K562 (cell line): ENCODE measurements around the gene C18orf63. TPM values are rescaled to one million over a fixed set of nuclear protein-coding genes. Genes with fewer than 3 reads are reported as not detected.

Source experiments
- ATAC-seq: fragments of 200-7000 bp; cut with Tn5 transposase; 3 replicates; pipeline ENCODE4 v1.9.1; 2020; ENCODE audit warnings: moderate library complexity
- BruUV-seq: library from RNA; stranded (reverse); fragments of 400-500 nt; replicated peaks from 2 replicates; lab custom pipeline; 2021; lab: Mats Ljungman, UMichigan
- CTCF ChIA-PET: fragments of 300-600 bp; formaldehyde crosslinking; extraction: SDS; loops from one replicate; lab custom pipeline; 2021; ENCODE audit warnings: low intra/inter-chr PET ratio; lab: Yijun Ruan, JAX
- POLR2A ChIA-PET: fragments of 300-600, 350-650 bp; sonication (Branson Sonifier 250); formaldehyde crosslinking; extraction: SDS; loops from one replicate; lab custom pipeline; 2021; ENCODE audit warnings: antibody characterized with exemption, inconsistent platforms; lab: Yijun Ruan, JAX
- DNase-seq, 4 experiments: peaks; one replicate each; pipeline versions ENCODE4 v3.0.0 to v3.0.0-alpha.2; 2011 to 2018; ENCODE audit warnings: low spot score in 3 of 4, mixed read lengths in 3 of 4; ENCODE audit errors: extremely low read depth in 1 of 4
- FAIRE-seq: peaks from 2 replicates; lab custom pipeline; 2011; peaks lifted over from hg19 to GRCh38; lab: Jason Lieb, UNC
- H2AFZ ChIP-seq: 2 replicates; pipeline ENCODE4 v1.6.0; 2011; ENCODE audit warnings: low read depth, low read length, control low read depth, inconsistent platforms
- H3K27ac ChIP-seq: fragments of 200-600 bp; 3 replicates; pipeline ENCODE4 v1.8.0; 2011; ENCODE audit warnings: low read depth, mild to moderate bottlenecking, control low read depth, inconsistent platforms, low read length, moderate library complexity, mixed read lengths; ENCODE audit errors: extremely low read depth
- H3K27me3 ChIP-seq, 2 experiments: fragments of 300-600 bp in 1 of 2; 2 replicates in 1 of 2; 3 replicates in 1 of 2; pipeline versions ENCODE4 v1.6.0 to v1.8.0; 2011; ENCODE audit warnings: inconsistent platforms in 2 of 2, low read length in 2 of 2, mild to moderate bottlenecking in 1 of 2, mixed read lengths in 1 of 2, moderate library complexity in 1 of 2; ENCODE audit not compliant: control insufficient read depth in 2 of 2, insufficient read depth in 2 of 2
- H3K36me3 ChIP-seq: fragments of 300-600 bp; 3 replicates; pipeline ENCODE4 v1.8.0; 2011; ENCODE audit warnings: mild to moderate bottlenecking, low read length, inconsistent platforms; ENCODE audit not compliant: control insufficient read depth, insufficient read depth
- H3K4me1 ChIP-seq, 2 experiments: fragments of 200-600 bp in 1 of 2; replicated peaks in 1 of 2; 2 replicates in 1 of 2; 3 replicates in 1 of 2; pipeline versions ENCODE4 v1.5.1 to v1.8.0; 2011; ENCODE audit warnings: inconsistent platforms in 2 of 2, low read length in 2 of 2, mild to moderate bottlenecking in 1 of 2, mixed read lengths in 1 of 2, moderate library complexity in 1 of 2; ENCODE audit not compliant: control insufficient read depth in 2 of 2, insufficient read depth in 2 of 2
- H3K4me2 ChIP-seq: 2 replicates; pipeline ENCODE4 v1.6.1; 2011; ENCODE audit warnings: low read length, control low read depth, inconsistent platforms, mixed read lengths; ENCODE audit not compliant: insufficient read depth
- H3K4me3 ChIP-seq: fragments of 200-600 bp; sonication (generic), shearing (Covaris generic); 2 replicates; pipeline ENCODE4 v1.5.1; 2016; ENCODE audit warnings: control low read depth, inconsistent platforms
- H3K79me2 ChIP-seq: fragments of 200-600 bp; 3 replicates; pipeline ENCODE4 v1.8.0; 2011; ENCODE audit warnings: low read length, inconsistent platforms; ENCODE audit not compliant: control insufficient read depth, insufficient read depth
- H3K9ac ChIP-seq, 2 experiments: 2 replicates each; pipeline versions ENCODE4 v1.6.0 to v1.6.1; 2011; ENCODE audit warnings: low read depth in 2 of 2, low read length in 2 of 2, control low read depth in 1 of 2, inconsistent platforms in 1 of 2, mild to moderate bottlenecking in 1 of 2, mixed read lengths in 1 of 2; ENCODE audit not compliant: insufficient read depth in 1 of 2
- H3K9me1 ChIP-seq: one replicate; pipeline ENCODE4 v1.6.0; 2011; ENCODE audit warnings: inconsistent platforms, mild to moderate bottlenecking, low read length, moderate library complexity; ENCODE audit not compliant: control insufficient read depth, insufficient read depth
- H3K9me3 ChIP-seq: replicated peaks from 2 replicates; pipeline ENCODE4 v1.5.1; 2011; ENCODE audit warnings: low read depth, low read length, inconsistent platforms; ENCODE audit not compliant: control insufficient read depth, insufficient read depth
- H4K20me1 ChIP-seq: replicated peaks from 2 replicates; pipeline ENCODE4 v1.6.1; 2011; ENCODE audit warnings: low read length, inconsistent platforms, mixed read lengths; ENCODE audit not compliant: control insufficient read depth, insufficient read depth
- ARNT ChIP-seq, 2 experiments: fragments of 450-650 bp; IDR thresholded peaks; 2 replicates each; pipeline ENCODE4 v1.6.1; 2016; ENCODE audit warnings: mild to moderate bottlenecking in 1 of 2
- CREBBP ChIP-seq: IDR thresholded peaks from one replicate; pipeline ENCODE4 v1.6.1; 2012; ENCODE audit warnings: low read depth, mild to moderate bottlenecking, control low read depth, inconsistent platforms, low read length
- FOS ChIP-seq: IDR thresholded peaks from 3 replicates; pipeline ENCODE4 v1.6.1; 2011; ENCODE audit not compliant: insufficient read length; ENCODE audit errors: extremely low read depth
- FOXJ2 ChIP-seq: fragments of 200-800 bp; sonication (Bioruptor generic); IDR thresholded peaks from 2 replicates; pipeline ENCODE4 v1.6.1; 2016; ENCODE audit warnings: missing genetic modification characterization, missing compliant biosample characterization
- GABPB1 ChIP-seq: sonication (generic); formaldehyde crosslinking; IDR thresholded peaks from 2 replicates; pipeline ENCODE4 v1.8.0; 2022; ENCODE audit warnings: mild to moderate bottlenecking, missing genetic modification reagents
- MAFG ChIP-seq: fragments of 450-650 bp; conservative IDR thresholded peaks from 2 replicates; pipeline ENCODE4 v1.6.1; 2016; ENCODE audit warnings: missing genetic modification characterization, missing compliant biosample characterization
- PHB2 ChIP-seq: fragments of 450-650 bp; IDR thresholded peaks from 2 replicates; pipeline ENCODE4 v1.6.1; 2017; ENCODE audit warnings: low read depth
- PHF8 ChIP-seq: fragments of 200-600 bp; sonication (generic); IDR thresholded peaks from 2 replicates; pipeline ENCODE4 v1.6.1; 2012; ENCODE audit warnings: mixed run types, mild to moderate bottlenecking, inconsistent platforms, low read length, moderate library complexity, borderline replicate concordance
- XRCC4 ChIP-seq: IDR thresholded peaks from one replicate; pipeline ENCODE4 v1.6.1; 2011; ENCODE audit not compliant: insufficient read depth, insufficient read length; ENCODE audit errors: extremely low read depth
- ZNF217 ChIP-seq: sonication (generic); formaldehyde crosslinking; IDR thresholded peaks from 2 replicates; pipeline ENCODE4 v1.8.0; 2022; ENCODE audit warnings: mild to moderate bottlenecking, missing genetic modification reagents
- ZNF41 ChIP-seq: fragments of 250-450 bp; sonication (Bioruptor Pico); conservative IDR thresholded peaks from 2 replicates; pipeline ENCODE4 v1.4.0; 2020; ENCODE audit warnings: mild to moderate bottlenecking
- ZNF707 ChIP-seq: fragments of 250-450 bp; sonication (Bioruptor Pico); conservative IDR thresholded peaks from 2 replicates; pipeline ENCODE4 v1.8.0; 2022; ENCODE audit warnings: inconsistent platforms, mild to moderate bottlenecking, moderate library complexity
- WGBS: fragments of 100-300 bp; shearing (Covaris generic); methylation state at CpG from one replicate; pipeline ENCODE4 v1.1.6; 2016; ENCODE audit warnings: low coverage, mixed read lengths; ENCODE audit not compliant: insufficient coverage; ENCODE audit errors: missing lambda C conversion rate; 5-methylcytosine and 5-hydroxymethylcytosine counted together
- in situ Hi-C: fragments of 300-500 bp; cut with MboI; formaldehyde crosslinking; loops from 4 replicates; pipeline ENCODE4 v1.15.0; 2018; ENCODE audit warnings: inconsistent platforms, mixed read lengths
- intact Hi-C: fragments of 100-400 bp; cut with micrococcal nuclease; formaldehyde crosslinking; loops from 2 replicates; pipeline ENCODE4 v1.14.2; 2022
- polyA plus RNA-seq, 8 experiments: library from polyadenylated mRNA; depleted of rRNA in 4 of 8; stranded (reverse) in 5 of 8; unstranded in 3 of 8; fragments of >200 nt; fragmentation: Nextera tagmentation in 2 of 8; fragmentation: Illumina TruSeq in 1 of 8; extraction: Ambion mirVana in 2 of 8; extraction: Trizol in 1 of 8; gene quantifications; 2 replicates each; pipeline versions ENCODE4 v1.2.1 to v1.2.3, GENCODE V29; 2011 to 2014; ENCODE audit warnings: inconsistent platforms in 1 of 8, missing spikeins in 1 of 8
- total RNA-seq, 7 experiments: library from RNA; depleted of rRNA in 6 of 7; stranded (reverse); fragments of >200 nt in 6 of 7; fragmentation: Illumina TruSeq in 2 of 7; extraction: Trizol in 2 of 7; gene quantifications; 2 replicates each; pipeline versions ENCODE4 v1.2.1 to v1.2.3, GENCODE V29; 2011 to 2021; ENCODE audit warnings: low replicate concordance in 1 of 7
- TF ChIP-seq, protein P1 (sequence below): fragments of 450-650 bp; IDR thresholded peaks from 2 replicates; pipeline ENCODE4 v1.6.1; 2018; ENCODE audit warnings: mild to moderate bottlenecking, low read depth; ENCODE audit not compliant: partially characterized antibody
- TF ChIP-seq, protein P2 (sequence below), 2 experiments: fragments of 450-650 bp; IDR thresholded peaks; 2 replicates each; pipeline ENCODE4 v1.6.1; 2016

C18orf63 gene
- total and polyA plus RNA-seq, 9 of the 15 experiments (the other 6 are each of a cell fraction or from before 2014, with no cell fraction given), result not detected

DNA sequence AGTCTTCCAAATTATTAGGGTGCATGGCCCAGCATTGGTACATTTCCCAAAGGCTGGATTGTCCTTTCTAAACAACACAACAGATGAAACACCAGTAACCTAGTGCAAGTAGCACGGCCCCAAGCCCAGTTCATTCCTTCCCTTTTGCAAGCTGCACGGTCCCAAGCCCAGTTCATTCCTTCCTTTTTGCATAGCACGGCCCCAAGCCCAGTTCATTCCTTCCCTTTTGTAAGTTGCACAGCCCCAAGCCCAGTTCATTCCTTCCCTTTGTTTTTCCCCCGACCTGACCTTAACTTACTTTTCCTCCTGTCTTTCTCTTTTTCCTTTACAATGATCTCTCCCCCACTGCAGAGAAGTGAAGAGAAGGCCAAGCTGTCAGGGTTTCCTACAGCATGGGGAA lies 60.9 kb downstream of the C18orf63 start:
- in situ Hi-C loops (no loop called here), intact Hi-C loops (no loop called here)
- Histone ChIP-seq H2AFZ (no peak overlapping the region), H3K4me2 (no peak overlapping the region), H3K4me3 (no peak overlapping the region), H3K4me1 (no peaks in the 10 kb centered on the region), H3K9ac (no peak overlapping the region), H3K27ac (no peak overlapping the region), H3K9me1 (no peaks in the 10 kb centered on the region), H3K79me2 (no peaks in the 10 kb centered on the region), H3K27me3 (peaks cover 2 to 8% of the 10 kb centered on the region in 2 experiments; a peak in 2 of 5 replicates), H3K9me3 (no peaks in the 10 kb centered on the region), H4K20me1 (no peaks in the 10 kb centered on the region), H3K36me3 (no peaks in the 10 kb centered on the region)
- TF ChIP-seq, protein P1, sequence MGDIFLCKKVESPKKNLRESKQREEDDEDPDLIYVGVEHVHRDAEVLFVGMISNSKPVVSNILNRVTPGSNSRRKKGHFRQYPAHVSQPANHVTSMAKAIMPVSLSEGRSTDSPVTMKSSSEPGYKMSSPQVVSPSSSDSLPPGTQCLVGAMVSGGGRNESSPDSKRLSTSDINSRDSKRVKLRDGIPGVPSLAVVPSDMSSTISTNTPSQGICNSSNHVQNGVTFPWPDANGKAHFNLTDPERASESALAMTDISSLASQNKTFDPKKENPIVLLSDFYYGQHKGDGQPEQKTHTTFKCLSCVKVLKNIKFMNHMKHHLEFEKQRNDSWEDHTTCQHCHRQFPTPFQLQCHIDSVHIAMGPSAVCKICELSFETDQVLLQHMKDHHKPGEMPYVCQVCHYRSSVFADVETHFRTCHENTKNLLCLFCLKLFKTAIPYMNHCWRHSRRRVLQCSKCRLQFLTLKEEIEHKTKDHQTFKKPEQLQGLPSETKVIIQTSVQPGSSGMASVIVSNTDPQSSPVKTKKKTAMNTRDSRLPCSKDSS, result no peak
- TF ChIP-seq FOS, result no peak
- ATAC-seq (no peak), FAIRE-seq (no peak), DNase-seq (no peak)
- ChIA-PET POLR2A (no interaction called here), CTCF (no interaction called here)
- BruUV-seq, result no TSS peak
- 0% methylated on average over 2 of the region's 4 CpGs for WGBS

DNA sequence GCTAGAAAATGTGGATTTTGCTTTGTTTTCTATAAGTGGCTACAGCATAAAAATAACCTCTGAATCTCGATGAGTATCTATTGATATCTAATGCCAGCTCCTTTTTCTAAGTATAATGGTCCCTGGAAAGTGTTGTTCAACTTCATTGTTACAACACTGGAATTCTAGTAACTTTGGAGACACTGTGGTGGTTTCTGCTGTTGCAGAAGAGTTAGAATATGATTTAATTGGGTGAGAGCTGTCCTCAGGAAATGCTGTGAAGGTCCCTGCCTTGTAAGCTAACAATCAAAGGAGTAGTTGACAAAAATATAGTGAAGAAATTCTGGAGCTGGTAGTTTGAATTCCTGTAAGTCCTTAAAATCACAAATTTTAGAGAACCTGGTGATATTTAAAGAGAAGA lies 62.1 kb downstream of the C18orf63 start:
- no peaks in the 10 kb centered on the region for H3K9me3 ChIP-seq
- no peaks in the 10 kb centered on the region for H3K9me1 ChIP-seq
- H3K4me3 ChIP-seq, result no peak overlapping the region
- no peak overlapping the region for H2AFZ ChIP-seq
- no peak overlapping the region for H3K4me2 ChIP-seq
- WGBS, result 0% methylated on average over 1 of the region's 1 CpG
- POLR2A ChIA-PET, result interaction anchor here (0.6 kb wide), 1 partner anchor 18 kb away, joined by 3 read pairs; no protein-coding TSS in a partner anchor
- CTCF ChIA-PET, result no interaction called here
- no peak overlapping the region for H3K9ac ChIP-seq
- in situ Hi-C loops, result no loop called here
- no TSS peak for BruUV-seq
- ATAC-seq (no peak), DNase-seq (no peak), FAIRE-seq (no peak)
- no peak overlapping the region for H3K27ac ChIP-seq
- no peaks in the 10 kb centered on the region for H3K79me2 ChIP-seq
- peaks cover 2 to 20% of the 10 kb centered on the region in 2 experiments; a peak in 3 of 5 replicates for H3K27me3 ChIP-seq
- H4K20me1 ChIP-seq, result no peaks in the 10 kb centered on the region
- intact Hi-C loops, result no loop called here
- no peaks in the 10 kb centered on the region for H3K4me1 ChIP-seq
- H3K36me3 ChIP-seq, result no peaks in the 10 kb centered on the region
- TF ChIP-seq ZNF217 (CRISPR knock-in tag) (no peak), MAFG (no peak), PHB2 (no peak), ZNF41 (CRISPR knock-in tag) (no peak), FOXJ2 (no peak), XRCC4 (no peak), ZNF707 (CRISPR knock-in tag) (no peak), PHF8 (no peak), GABPB1 (CRISPR knock-in tag) (no peak), ARNT (IDR thresholded peaks at IDR 0.05) (no peak), CREBBP (no peak)
- TF ChIP-seq, protein P2, sequence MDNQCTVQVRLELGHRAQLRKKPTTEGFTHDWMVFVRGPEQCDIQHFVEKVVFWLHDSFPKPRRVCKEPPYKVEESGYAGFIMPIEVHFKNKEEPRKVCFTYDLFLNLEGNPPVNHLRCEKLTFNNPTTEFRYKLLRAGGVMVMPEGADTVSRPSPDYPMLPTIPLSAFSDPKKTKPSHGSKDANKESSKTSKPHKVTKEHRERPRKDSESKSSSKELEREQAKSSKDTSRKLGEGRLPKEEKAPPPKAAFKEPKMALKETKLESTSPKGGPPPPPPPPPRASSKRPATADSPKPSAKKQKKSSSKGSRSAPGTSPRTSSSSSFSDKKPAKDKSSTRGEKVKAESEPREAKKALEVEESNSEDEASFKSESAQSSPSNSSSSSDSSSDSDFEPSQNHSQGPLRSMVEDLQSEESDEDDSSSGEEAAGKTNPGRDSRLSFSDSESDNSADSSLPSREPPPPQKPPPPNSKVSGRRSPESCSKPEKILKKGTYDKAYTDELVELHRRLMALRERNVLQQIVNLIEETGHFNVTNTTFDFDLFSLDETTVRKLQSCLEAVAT (IDR thresholded peaks at IDR 0.05), result no peak
